Smooth muscle cell (in vitro differentiated cells): ENCODE measurements around the gene SUGCT. TPM values are rescaled to one million over a fixed set of nuclear protein-coding genes. Genes with fewer than 3 reads are reported as not detected.
"Not testable (repeated sequence)": the region's sequence is repeated elsewhere in the genome, so short reads cannot be mapped to it uniquely, and the experiment has no call there.

Experiments
- DNase-seq: peaks from one replicate; lab custom pipeline; 2025; ENCODE audit not compliant: unreplicated experiment; lab: John Stamatoyannopoulos, UW
- H2AFZ ChIP-seq: fragments of 200-600 bp; sonication (generic); 2 replicates; pipeline ENCODE4 v1.6.0; 2016; ENCODE audit warnings: antibody characterized with exemption, low read depth, mild to moderate bottlenecking
- H3F3A ChIP-seq: fragments of 200-600 bp; sonication (generic); 2 replicates; pipeline ENCODE4 v1.6.0; 2017; ENCODE audit warnings: antibody characterized with exemption, low read depth
- H3K27ac ChIP-seq: fragments of 200-600 bp; sonication (generic); 2 replicates; pipeline ENCODE4 v1.5.1; 2016; ENCODE audit warnings: low read depth, mild to moderate bottlenecking
- H3K27me3 ChIP-seq: fragments of 200-600 bp; sonication (generic); 2 replicates; pipeline ENCODE4 v1.6.1; 2016; ENCODE audit warnings: low read depth, mild to moderate bottlenecking
- H3K36me3 ChIP-seq: fragments of 200-600 bp; sonication (generic); 2 replicates; pipeline ENCODE4 v1.5.1; 2016; ENCODE audit warnings: low read depth
- H3K4me1 ChIP-seq: fragments of 200-600 bp; sonication (generic); 2 replicates; pipeline ENCODE4 v1.5.1; 2016; ENCODE audit warnings: low read depth
- H3K4me2 ChIP-seq: fragments of 200-600 bp; sonication (generic); 2 replicates; pipeline ENCODE4 v1.6.0; 2016; ENCODE audit warnings: mild to moderate bottlenecking
- H3K4me3 ChIP-seq: fragments of 200-600 bp; sonication (generic); 2 replicates; pipeline ENCODE4 v1.5.1; 2016; ENCODE audit warnings: mild to moderate bottlenecking
- H3K79me2 ChIP-seq: fragments of 200-600 bp; sonication (generic); 2 replicates; pipeline ENCODE4 v1.6.0; 2016; ENCODE audit warnings: low read depth, mild to moderate bottlenecking
- H3K9ac ChIP-seq: fragments of 200-600 bp; sonication (generic); 2 replicates; pipeline ENCODE4 v1.6.0; 2016; ENCODE audit warnings: low read depth
- H3K9me3 ChIP-seq: fragments of 200-600 bp; sonication (generic); replicated peaks from 2 replicates; pipeline ENCODE4 v1.5.1; 2016; ENCODE audit warnings: low read depth
- H4K20me1 ChIP-seq: fragments of 200-600 bp; sonication (generic); 2 replicates; pipeline ENCODE4 v1.6.0; 2016; ENCODE audit warnings: low read depth
- CTCF ChIP-seq: fragments of 200-600 bp; sonication (generic); IDR thresholded peaks from 2 replicates; pipeline ENCODE4 v1.5.1; 2017; ENCODE audit warnings: borderline replicate concordance, mild to moderate bottlenecking, antibody characterized with exemption; ENCODE audit not compliant: insufficient read depth, poor library complexity, severe bottlenecking
- WGBS: methylation state at CpG from one replicate; pipeline ENCODE4 v1.1.7; 2016; ENCODE audit warnings: low lambda C conversion rate; 5-methylcytosine and 5-hydroxymethylcytosine counted together
- polyA plus RNA-seq: library from polyadenylated mRNA; unstranded; fragments of >200 nt; fragmentation: Nextera tagmentation; extraction: Ambion mirVana; gene quantifications from 2 replicates; pipeline ENCODE4 v1.2.1, GENCODE V29; 2016
- total RNA-seq: library from RNA; depleted of rRNA; stranded (reverse); fragments of >200 nt; gene quantifications from 2 replicates; pipeline ENCODE4 v1.2.3, GENCODE V29; 2014

Gene SUGCT
- total and polyA plus RNA-seq, 2 experiments from 2014 or later, result 16.9 to 65.8 TPM

- Histone ChIP-seq H3K4me2 (no peak overlapping the region), H3K9ac (no peak overlapping the region), H3K36me3 (no peaks in the 10 kb centered on the region), H3K27me3 (no peaks in the 10 kb centered on the region), H3K9me3 (no peaks in the 10 kb centered on the region), H3K4me3 (no peak overlapping the region), H3K27ac (no peak overlapping the region), H3K4me1 (no peaks in the 10 kb centered on the region), H3K79me2 (no peaks in the 10 kb centered on the region), H3F3A (no peaks in the 10 kb centered on the region), H2AFZ (no peak overlapping the region), H4K20me1 (no peaks in the 10 kb centered on the region)
- no peak for TF ChIP-seq CTCF
- WGBS, result 80% methylated on average over 1 of the region's 1 CpG
- no peak for DNase-seq
These were observed 30.4 kb downstream of the SUGCT start for GRCh38 chr7:40165216-40165615.

- Histone ChIP-seq H4K20me1 (no peaks in the 10 kb centered on the region), H3F3A (no peaks in the 10 kb centered on the region), H3K79me2 (no peaks in the 10 kb centered on the region), H2AFZ (no peak overlapping the region), H3K9me3 (no peaks in the 10 kb centered on the region), H3K9ac (no peak overlapping the region), H3K27me3 (no peaks in the 10 kb centered on the region), H3K27ac (no peak overlapping the region), H3K4me1 (no peaks in the 10 kb centered on the region), H3K36me3 (no peaks in the 10 kb centered on the region), H3K4me3 (no peak overlapping the region), H3K4me2 (no peak overlapping the region)
- TF ChIP-seq CTCF, result no peak
- DNase-seq, result no peak
- WGBS, result 98% methylated on average over 3 of the region's 3 CpGs
These were observed 32.5 kb downstream of the SUGCT start for GRCh38 chr7:40167291-40167690.

- not testable (repeated sequence) for H3K27me3 ChIP-seq, H4K20me1 ChIP-seq, H3K36me3 ChIP-seq, H3F3A ChIP-seq, H2AFZ ChIP-seq, DNase-seq, H3K27ac ChIP-seq, H3K4me2 ChIP-seq, H3K4me1 ChIP-seq, H3K9me3 ChIP-seq, H3K4me3 ChIP-seq, H3K9ac ChIP-seq, H3K79me2 ChIP-seq
- WGBS, result 83% methylated on average over 3 of the region's 3 CpGs
These were observed 33.5 kb downstream of the SUGCT start for GRCh38 chr7:40168266-40168665.

- not testable (repeated sequence) for H3K4me3 ChIP-seq, H3K9me3 ChIP-seq, H4K20me1 ChIP-seq, H3K9ac ChIP-seq, H3K4me1 ChIP-seq, H3K79me2 ChIP-seq, H3K27ac ChIP-seq, H3F3A ChIP-seq, H2AFZ ChIP-seq, H3K27me3 ChIP-seq, DNase-seq, H3K36me3 ChIP-seq, H3K4me2 ChIP-seq
- 94% methylated on average over 13 of the region's 13 CpGs for WGBS
These were observed 38.3 kb downstream of the SUGCT start for GRCh38 chr7:40173121-40173520.

- DNase-seq, H3K4me1 ChIP-seq, H3K79me2 ChIP-seq, H3K27ac ChIP-seq, H3K9ac ChIP-seq, H3K27me3 ChIP-seq, H3K4me2 ChIP-seq, H3K4me3 ChIP-seq, H3K9me3 ChIP-seq, H2AFZ ChIP-seq, H3K36me3 ChIP-seq, H3F3A ChIP-seq, H4K20me1 ChIP-seq: not testable (repeated sequence)
- 98% methylated on average over 6 of the region's 6 CpGs for WGBS
These were observed 40.5 kb downstream of the SUGCT start for GRCh38 chr7:40175256-40175655.
